Neutrophil (primary cell): ENCODE results near the gene CRTC1.

Source experiments
- H3K27ac ChIP-seq: fragments of 200-600 bp; sonication (generic); 2 replicates; pipeline ENCODE4 v1.5.1; 2016; ENCODE audit warnings: mild to moderate bottlenecking, moderate library complexity
- H3K27me3 ChIP-seq: fragments of 200-600 bp; sonication (generic); 2 replicates; pipeline ENCODE4 v1.6.0; 2016; ENCODE audit warnings: mild to moderate bottlenecking
- H3K36me3 ChIP-seq: fragments of 200-600 bp; sonication (generic); 2 replicates; pipeline ENCODE4 v1.5.1; 2017
- H3K4me1 ChIP-seq, 2 experiments: fragments of 200-600 bp in 1 of 2; sonication (generic) in 1 of 2; 1 replicate in 1 of 2; 2 replicates in 1 of 2; pipeline versions ENCODE4 v1.5.1 to v1.6.1; 2013 to 2016; ENCODE audit warnings: low read depth in 1 of 2, low read length in 1 of 2, mild to moderate bottlenecking in 1 of 2, moderate library complexity in 1 of 2; ENCODE audit not compliant: control insufficient read depth in 1 of 2, insufficient read depth in 1 of 2
- H3K4me3 ChIP-seq, 2 experiments: fragments of 200-600 bp in 1 of 2; sonication (generic) in 1 of 2; 1 replicate in 1 of 2; 2 replicates in 1 of 2; pipeline ENCODE4 v1.5.1; 2013 to 2016; ENCODE audit warnings: low read depth in 1 of 2, low read length in 1 of 2, mild to moderate bottlenecking in 1 of 2, moderate library complexity in 1 of 2
- H3K9me3 ChIP-seq: fragments of 200-600 bp; sonication (generic); 2 replicates; pipeline ENCODE4 v1.5.1; 2016
- CTCF ChIP-seq: fragments of 200-600 bp; sonication (generic); IDR thresholded peaks from 2 replicates; pipeline ENCODE4 v1.5.1; 2016; ENCODE audit warnings: antibody characterized with exemption

Gene CRTC1

GRCh38 chr19:18828786-18829185 lies 145.3 kb downstream of the CRTC1 start:
- H3K27ac ChIP-seq = no peak overlapping the region
- H3K4me1 ChIP-seq = peaks cover 18% of the 10 kb centered on the region in 2 experiments
- no peaks in the 10 kb centered on the region for H3K36me3 ChIP-seq
- H3K27me3 ChIP-seq = peaks cover 52% of the 10 kb centered on the region
- no peaks in the 10 kb centered on the region for H3K9me3 ChIP-seq
- no peak for TF ChIP-seq CTCF
- no peak overlapping the region for H3K4me3 ChIP-seq

DNA sequence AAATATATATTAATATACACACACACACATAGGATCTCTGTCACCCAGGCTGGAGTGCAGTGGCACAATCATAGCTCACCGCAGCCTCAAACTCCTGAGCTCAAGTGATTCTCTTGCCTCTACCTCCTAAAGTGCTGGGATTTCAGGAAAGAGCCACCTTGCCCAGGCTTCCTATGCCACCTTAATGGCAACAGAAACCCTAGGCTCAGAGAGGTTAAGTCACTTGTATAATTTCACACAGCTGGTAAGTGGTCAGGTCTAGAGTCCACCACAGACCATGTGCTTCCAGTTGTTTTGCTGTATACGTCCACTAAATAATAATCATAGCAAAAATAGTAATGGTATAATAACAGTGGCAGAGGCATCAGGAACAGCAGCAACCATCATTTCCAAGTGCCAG lies 147.0 kb downstream of the CRTC1 start:
- peaks cover 50% of the 10 kb centered on the region for H3K27me3 ChIP-seq
- H3K9me3 ChIP-seq = no peaks in the 10 kb centered on the region
- H3K36me3 ChIP-seq = peaks cover 7% of the 10 kb centered on the region
- H3K4me3 ChIP-seq = no peak overlapping the region
- peaks cover 33 to 35% of the 10 kb centered on the region in 2 experiments for H3K4me1 ChIP-seq
- no peak overlapping the region for H3K27ac ChIP-seq
- no peak for TF ChIP-seq CTCF

DNA sequence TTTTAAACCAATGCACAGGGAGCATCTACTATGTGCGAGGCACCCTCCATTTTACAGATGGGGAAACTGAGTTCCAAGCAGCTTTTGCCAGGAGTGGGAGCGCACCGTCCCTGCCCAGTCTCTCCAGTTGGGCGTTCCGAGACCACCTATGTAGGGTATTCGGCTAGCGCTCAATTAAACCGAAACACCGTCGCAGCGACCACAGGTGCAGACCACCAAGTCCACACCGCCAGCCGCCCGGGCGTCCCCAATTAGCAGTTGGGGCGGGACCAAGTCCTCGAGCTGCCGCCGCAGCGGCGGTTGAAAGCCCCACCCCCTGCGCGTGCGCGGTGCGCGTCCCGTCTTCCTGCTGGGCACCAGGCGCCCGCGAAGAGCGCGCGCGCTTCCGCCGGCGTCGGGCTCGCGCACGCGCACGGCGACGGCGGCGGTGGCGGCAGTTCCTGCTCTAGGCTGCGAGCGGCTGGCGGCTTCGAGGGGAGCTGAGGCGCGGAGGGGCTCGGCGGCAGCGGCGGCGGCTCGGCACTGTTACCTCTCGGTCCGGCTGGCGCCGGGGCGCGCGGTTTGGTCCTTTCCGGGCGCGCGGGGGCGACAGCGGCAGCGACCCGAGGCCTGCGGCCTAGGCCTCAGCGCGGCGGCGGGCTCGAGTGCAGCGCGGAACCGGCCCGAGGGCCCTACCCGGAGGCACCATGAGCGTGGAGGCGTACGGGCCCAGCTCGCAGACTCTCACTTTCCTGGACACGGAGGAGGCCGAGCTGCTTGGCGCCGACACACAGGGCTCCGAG lies 148.2 kb downstream of the CRTC1 start, which contains the start of gene UPF1:
UPF1 (plus strand) TSS at position 436 of the 782 bp plus-strand sequence; CDS start at position 687, 251 bp downstream.
- Histone ChIP-seq H3K36me3 (peaks cover 10% of the 10 kb centered on the region), H3K9me3 (no peaks in the 10 kb centered on the region), H3K27ac (peak within 1 kb of the TSS; percentile 91), H3K4me1 (peaks cover 41 to 43% of the 10 kb centered on the region in 2 experiments), H3K27me3 (peaks cover 38% of the 10 kb centered on the region), H3K4me3 (peak within 1 kb of the TSS; percentile 81 to 90)
- peak; percentile 73 for TF ChIP-seq CTCF
